NCI-H2171 (cell line): ENCODE measurements around the gene TRIM67.
"Not testable (repeated sequence)": the region's sequence is repeated elsewhere in the genome, so short reads cannot be mapped to it uniquely, and the experiment has no call there.

Source experiments
- DNase-seq: peaks from one replicate; lab custom pipeline; 2025; lab: John Stamatoyannopoulos, UW

Gene TRIM67

DNA sequence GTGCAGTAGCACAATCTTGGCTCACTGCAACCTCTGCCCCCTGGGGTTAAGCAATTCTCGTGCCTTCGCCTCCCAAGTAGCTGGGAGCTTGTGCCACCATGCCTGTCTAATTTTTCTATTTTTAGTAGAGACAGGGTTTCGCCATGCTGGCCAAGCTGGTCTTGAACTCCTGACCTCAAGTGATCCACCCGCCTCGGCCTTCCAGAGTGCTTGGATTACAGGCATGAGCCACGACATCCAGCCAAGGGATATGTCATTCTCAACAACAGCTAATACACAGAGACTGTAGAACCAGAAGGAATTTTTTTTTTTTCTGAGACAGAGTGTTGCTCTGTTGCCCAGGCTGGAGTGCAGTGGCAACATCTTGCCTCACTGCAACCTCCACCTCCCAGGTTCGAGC lies 3.7 kb upstream of the TRIM67 start:
- DNase-seq = not testable (repeated sequence)

DNA sequence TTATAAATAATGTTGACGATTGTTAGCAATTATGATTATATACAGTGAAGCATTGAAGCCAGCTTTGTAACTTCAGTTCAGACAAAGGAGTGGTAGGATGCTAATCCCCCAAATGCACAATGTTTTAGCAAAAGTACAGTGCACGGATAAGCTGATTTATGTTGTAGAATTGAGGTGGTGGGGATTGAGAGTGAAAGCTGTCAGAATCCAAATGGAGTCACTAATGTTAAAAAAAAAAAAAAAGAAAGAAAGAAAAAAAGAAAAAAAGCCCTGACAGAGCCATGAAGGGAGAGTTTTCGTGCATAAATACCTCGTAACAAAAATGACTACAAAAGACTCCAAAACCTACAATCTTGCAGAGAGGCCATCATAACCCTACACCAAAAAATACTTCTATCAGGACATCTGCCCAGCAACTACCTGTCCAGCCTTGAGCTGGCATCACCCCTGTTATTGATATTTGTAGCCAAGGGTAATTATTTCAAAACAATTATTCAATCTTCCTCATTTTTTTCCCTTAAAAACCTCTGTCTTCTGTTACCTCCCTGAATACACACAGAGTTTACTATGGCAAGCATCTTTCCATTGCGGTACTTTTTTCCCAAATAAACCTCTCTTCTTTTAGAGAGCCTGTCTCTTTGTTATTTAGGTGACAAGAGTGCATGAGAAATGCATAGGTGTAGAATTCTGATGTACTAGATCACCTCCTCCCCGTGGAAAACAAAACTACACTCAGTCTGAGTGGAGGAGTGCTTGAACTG lies 2.5 kb upstream of the TRIM67 start:
- no peak for DNase-seq

DNA sequence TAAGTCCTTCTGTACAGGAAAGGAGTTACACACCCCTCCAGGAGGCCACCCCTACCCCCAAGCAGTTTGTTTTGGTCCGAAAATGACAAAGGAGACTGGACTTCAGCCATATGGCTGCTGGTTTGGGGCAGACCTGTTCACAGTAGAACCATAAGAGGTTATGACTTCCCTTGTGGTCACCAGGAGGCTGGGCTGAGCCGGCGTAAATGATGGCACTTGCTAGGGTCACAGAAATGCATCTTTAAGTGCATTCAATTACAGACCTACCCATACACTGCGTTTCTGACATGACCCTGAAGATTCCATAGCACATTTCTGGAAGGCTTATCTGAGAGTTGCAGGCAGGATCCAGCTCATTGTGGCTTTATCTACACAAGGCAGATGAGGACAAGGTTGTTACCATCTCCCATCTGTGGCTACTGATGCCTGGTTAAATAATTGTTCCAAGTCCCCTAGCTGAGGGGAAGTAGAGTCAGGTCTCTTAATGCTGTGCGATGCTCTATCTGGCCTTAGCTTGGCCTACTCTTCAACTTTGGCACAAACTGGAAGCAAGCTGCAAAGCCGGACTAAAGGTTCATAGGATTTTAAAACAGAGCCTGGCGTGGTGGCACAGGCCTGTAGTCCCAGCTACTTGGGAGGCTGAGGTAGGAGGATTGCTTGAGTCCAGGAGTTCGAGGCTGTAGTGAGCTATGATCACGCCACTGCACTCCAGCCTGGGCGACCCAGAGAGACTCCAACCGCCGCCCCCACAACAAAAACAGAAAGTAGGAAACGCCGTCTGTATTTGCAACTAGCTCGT lies 1.7 kb upstream of the TRIM67 start:
- no peak for DNase-seq

GRCh38 chr1:231160895-231161666 lies 777 bp upstream of the TRIM67 start:
- peak; percentile 27 for DNase-seq

GRCh38 chr1:231162297-231162969 lies 575 bp downstream of the TRIM67 start:
- DNase-seq = peak; percentile 31

- DNase-seq = peak; percentile 31
Measured at GRCh38 chr1:231162970-231163829, 1.3 kb downstream of the TRIM67 start.

DNA sequence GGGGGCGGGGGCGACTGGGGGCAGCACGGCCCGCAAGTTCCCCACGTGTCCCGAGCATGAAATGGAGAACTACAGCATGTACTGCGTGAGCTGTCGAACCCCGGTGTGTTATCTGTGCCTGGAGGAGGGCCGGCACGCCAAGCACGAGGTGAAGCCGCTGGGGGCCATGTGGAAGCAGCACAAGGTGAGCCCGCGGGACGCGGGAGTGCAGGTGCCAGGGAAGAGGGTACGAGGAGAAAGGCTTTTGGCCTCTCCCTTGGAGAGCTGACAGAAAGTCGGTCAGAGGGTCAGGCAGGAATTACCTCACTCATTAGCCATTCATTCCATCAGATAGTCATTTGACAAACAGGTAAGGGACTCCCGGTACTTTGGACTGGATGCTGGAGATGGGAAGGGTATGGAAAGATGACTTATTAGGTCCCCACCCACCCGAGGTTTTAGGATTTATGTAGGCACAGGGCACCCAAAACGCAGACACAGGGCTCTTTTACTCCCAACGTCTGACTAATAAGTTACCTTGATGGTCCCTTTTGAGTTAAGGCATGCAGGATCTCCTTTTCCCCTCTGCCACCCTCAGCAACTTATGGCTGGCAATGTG lies 2.1 kb downstream of the TRIM67 start:
- no peak for DNase-seq

GRCh38 chr1:231165371-231165770 lies 3.5 kb downstream of the TRIM67 start:
- DNase-seq = no peak

- DNase-seq = no peak
Measured at GRCh38 chr1:231166398-231166797, 4.5 kb downstream of the TRIM67 start.

DNA sequence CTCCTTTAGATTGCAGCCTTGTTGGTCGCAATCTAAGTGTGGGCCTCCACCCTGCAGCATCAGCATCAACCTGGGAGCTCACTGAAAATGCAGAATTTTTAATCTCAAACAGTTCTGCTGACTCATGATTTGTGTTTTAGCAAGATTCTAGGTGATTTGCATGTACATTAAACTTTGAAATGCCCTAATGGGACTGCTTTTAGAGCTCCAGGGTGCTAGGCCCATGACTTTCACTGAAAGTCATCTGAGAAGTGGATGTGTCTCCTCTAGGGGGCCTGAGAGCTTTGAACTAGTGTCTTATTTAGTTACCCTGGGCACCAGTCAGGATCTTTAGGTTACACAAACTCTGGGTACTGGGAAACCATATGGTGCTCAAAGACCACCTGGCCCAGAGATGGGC lies 9.0 kb downstream of the TRIM67 start:
- DNase-seq = peak; percentile 22

- DNase-seq = no peak
Measured at GRCh38 chr1:231171623-231172197, 9.9 kb downstream of the TRIM67 start.

DNA sequence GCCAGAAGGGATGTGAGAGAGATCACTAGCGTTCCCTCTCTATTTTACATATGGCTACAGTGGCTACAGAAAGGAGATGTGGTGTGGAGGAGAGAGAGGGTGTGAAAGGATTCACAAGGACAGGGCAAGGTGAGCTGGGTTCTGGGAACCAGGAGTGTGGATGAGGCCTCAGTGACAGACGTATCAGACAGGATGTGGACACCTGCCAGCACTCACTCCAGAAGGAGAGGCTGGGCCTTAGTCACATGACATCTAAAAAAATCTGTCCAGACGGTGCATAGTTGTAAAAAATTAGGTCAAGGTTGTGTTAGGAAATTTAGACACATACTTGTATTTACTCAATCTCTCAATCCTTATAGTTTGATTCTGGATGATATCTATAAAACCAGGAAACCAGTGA lies 10.6 kb downstream of the TRIM67 start:
- peak; percentile 55 for DNase-seq

GRCh38 chr1:231176421-231176820 lies 14.6 kb downstream of the TRIM67 start:
- DNase-seq = no peak

DNA sequence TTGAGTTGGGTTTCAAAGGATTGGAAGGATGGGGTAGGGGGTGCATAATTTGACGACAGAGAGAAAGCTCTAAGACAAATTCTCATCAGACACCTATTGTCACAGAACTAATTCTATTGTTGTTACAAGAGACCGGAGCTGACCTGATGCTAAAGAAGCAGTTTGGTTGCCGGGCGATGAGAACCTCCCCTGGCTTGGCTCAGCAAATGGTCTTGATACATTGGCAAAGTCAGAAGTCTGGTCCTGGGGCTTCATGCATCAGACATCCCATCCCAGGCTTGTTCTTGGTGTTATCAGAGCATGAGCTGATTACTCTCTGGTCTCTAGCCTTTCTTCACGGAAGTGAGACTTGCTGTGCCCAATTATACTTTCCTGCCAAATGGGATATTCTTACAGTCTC lies 15.4 kb downstream of the TRIM67 start:
- no peak for DNase-seq

- DNase-seq = no peak
Measured at GRCh38 chr1:231177936-231178335, 16.1 kb downstream of the TRIM67 start.

- no peak for DNase-seq
Measured at GRCh38 chr1:231178970-231179369, 17.1 kb downstream of the TRIM67 start.

- DNase-seq = no peak
Measured at GRCh38 chr1:231180034-231180433, 18.2 kb downstream of the TRIM67 start.

GRCh38 chr1:231181271-231181670 lies 19.4 kb downstream of the TRIM67 start:
- DNase-seq = no peak

- DNase-seq = no peak
Measured at GRCh38 chr1:231182317-231182716, 20.5 kb downstream of the TRIM67 start.
